ENCODE measurements around the gene RHEBL1.

The RHEBL1 gene, protein sequence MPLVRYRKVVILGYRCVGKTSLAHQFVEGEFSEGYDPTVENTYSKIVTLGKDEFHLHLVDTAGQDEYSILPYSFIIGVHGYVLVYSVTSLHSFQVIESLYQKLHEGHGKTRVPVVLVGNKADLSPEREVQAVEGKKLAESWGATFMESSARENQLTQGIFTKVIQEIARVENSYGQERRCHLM

DNA sequence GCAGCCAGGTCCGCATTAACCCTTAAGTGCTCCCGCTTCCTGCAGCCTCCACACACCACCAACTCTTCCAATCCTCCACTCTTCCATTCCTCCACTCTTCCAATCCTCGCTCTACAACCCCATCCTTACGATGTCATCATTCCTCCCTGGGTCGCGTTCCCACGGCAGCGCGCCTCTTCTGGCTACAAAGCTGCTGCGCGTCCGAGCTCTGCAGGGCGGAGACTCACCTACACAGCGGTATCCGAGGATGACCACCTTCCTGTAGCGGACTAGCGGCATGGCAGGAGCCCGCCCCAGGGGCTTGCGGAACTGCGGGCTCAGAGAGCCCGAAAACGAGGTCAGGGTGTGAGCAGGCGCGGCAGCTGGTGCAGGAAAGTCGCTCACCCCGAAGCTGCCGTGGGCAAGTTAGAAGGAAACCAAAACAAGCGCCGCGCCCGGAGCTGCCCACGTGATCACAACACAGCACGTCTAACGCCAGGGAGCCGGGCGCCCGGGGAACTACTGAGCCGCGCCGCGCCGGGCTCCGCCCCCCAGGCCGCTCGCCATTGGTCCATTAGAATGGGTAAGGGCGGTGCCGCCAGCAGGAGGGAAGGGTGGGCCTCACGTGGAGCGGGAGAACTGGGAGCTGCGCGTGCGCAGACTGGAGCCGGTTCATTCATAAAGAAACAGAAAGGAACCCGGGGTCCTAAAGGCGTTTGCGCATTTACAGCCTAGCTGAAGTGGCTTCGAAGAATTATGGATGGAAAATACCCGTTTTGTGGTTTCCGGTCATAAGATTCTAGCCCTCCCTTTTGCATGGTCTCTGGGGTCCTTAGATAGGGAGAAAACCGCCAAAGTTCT lies at the start of gene RHEBL1:
RHEBL1 (minus strand) TSS at position 473 of the 840 bp plus-strand sequence; CDS start at position 279, 194 bp downstream.
- peak; percentile 96 for DNase-seq (ENCODE audit: low spot score)

- DNase-seq (ENCODE audit: low spot score): no peak
Observed at GRCh38 chr12:49111206-49111605, 41.4 kb upstream of the RHEBL1 start.

- peak; percentile 98 for DNase-seq (ENCODE audit: low spot score)
Observed at GRCh38 chr12:49110464-49111155, 40.8 kb upstream of the RHEBL1 start, which contains the start of gene LMBR1L. TSS of gene LMBR1L (minus strand) at chr12:49110847. CDS start at chr12:49110555, 292 bp downstream.

- DNase-seq (ENCODE audit: low spot score): no peak
Observed at GRCh38 chr12:49109641-49110463, 40.1 kb upstream of the RHEBL1 start.

DNA sequence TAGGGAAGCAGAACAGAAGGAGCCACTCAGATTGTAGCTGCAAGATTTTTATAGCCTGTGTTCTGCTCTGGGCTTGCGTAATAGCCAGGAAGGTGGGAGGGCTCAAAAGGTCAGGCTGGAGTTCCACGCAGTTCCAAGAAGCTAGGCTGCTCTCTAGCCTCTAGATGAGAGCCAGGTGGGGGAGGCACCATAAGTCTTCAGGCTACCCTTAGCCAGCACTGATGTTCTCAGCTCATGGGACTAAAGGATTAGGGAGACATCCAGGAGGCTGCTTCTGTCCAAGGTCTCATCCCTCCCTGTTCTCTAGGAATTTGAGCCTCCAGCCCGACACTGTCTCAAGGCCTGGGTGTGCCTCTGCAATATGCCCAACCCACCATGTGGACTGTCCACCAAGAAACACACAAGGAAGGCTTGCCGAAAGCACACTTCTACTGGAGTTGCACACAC lies 39.2 kb upstream of the RHEBL1 start:
- DNase-seq (ENCODE audit: low spot score): no peak

DNA sequence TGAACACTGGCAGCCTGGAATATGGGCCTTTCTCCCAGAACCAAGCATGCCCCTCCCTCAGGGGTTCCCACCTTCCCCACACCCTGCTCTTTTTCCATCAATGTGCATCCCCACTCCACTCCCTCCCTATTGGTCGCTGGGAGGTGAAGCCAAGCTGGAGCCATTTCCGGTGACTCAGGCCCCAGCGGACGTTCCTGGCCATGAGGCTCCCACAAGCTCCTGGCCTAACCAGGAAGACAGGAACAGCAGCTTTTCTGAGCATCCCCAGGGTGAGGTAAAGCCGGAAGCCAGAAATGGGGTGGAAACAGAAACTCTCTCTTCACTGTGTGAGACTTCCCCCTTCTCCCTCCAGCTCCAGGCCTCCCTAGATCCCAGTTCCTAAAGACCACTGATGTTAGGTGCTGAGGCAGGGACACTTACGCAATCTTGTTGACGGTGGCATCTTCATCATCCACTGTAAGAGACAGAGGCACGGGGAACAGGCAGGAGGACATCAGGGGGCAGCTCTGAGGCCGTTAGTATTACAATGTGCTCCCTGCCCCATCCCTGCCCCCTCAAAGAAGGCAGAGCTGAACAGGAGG lies 35.8 kb upstream of the RHEBL1 start:
- no peak for DNase-seq (ENCODE audit: low spot score)

- DNase-seq (ENCODE audit: low spot score): no peak
Observed at GRCh38 chr12:49104822-49105221, 35.0 kb upstream of the RHEBL1 start.

DNA sequence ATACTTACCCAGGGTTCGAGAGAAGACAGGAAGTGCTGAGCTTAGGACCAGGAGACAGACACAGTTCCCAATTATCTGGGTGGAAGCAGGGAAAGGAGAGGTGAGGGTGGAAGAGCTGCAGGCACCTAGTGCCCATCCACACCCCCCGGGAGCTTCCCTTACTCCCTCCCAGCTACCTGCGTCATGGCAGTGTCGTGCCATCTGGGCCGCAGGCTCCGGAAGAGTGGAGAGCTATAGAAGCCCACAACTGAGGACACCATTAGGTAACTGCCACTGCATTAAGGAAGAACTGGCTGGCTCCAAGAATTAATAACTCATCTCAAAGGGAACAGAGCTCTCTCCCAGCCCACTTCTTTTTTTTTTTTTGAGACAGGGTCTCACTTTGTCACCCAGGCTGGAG lies 30.6 kb upstream of the RHEBL1 start:
- no peak for DNase-seq (ENCODE audit: low spot score)

DNA sequence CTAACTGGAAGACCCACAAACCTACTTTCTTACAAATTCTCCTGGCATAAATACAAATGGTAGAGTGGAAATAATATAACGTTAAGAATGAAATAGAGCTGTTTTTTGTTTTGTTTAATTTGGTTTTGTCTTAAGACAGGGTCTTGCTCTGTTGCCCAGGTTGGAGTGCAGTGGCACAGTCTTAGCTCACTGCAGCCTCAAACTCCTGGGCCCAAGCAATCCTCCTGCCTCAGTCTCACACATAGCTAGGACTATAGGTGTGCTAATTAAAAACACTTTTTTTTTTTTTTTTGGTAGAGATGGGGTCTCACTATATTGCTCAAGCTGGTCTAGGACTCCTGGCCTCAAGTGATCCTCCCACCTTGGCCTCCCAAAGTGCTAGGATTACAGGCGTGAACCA lies 28.9 kb upstream of the RHEBL1 start:
- no peak for DNase-seq (ENCODE audit: low spot score)

GRCh38 chr12:49098035-49098451 lies 28.3 kb upstream of the RHEBL1 start:
- no peak for DNase-seq (ENCODE audit: low spot score)

DNA sequence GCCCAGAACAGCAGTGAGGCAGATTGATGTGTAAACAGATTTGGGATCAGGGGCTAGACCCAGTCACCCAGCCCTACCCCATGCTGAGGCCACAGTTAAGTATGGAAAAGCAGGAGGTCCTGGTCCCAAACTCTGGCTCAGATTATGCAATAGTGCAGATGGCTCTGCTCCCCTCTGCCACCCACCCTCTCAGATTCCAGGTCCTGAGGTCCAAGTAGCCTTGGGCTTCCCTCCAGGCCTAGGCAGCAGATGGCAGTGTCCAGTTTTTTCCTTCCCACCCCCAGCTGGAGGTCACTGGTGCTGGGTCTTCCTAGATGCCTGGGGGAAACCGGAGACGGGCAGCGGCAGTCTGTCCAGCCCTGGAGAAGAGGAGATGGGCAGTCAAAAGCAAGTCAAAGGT lies 27.6 kb upstream of the RHEBL1 start:
- no peak for DNase-seq (ENCODE audit: low spot score)

- no peak for DNase-seq (ENCODE audit: low spot score)
Observed at GRCh38 chr12:49094975-49095365, 25.2 kb upstream of the RHEBL1 start.

GRCh38 chr12:49094160-49094974 lies 24.6 kb upstream of the RHEBL1 start, which contains the start of gene DHH:
TSS of gene DHH (minus strand) at chr12:49094801. CDS start at chr12:49094512, 289 bp downstream.
- DNase-seq (ENCODE audit: low spot score): no peak

DNA sequence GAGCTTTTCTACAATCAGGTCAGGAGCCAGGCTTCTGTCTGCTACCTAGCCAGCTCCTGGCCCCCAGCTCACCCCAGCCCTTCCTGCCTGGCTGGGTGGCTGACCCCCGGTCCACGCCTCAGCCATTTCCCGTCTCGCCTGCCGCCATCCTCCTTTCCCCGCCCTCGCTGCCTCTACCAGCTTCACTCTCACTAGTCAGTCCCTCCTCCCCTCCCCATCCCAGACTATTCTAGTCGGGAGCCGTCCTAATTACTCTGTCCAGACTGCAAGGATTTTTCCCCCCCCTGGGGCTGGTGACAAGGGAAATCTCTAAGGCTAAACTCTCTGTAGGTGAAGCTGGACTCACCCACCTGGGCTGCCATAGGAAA lies 24.0 kb upstream of the RHEBL1 start:
- no peak for DNase-seq (ENCODE audit: low spot score)

DNA sequence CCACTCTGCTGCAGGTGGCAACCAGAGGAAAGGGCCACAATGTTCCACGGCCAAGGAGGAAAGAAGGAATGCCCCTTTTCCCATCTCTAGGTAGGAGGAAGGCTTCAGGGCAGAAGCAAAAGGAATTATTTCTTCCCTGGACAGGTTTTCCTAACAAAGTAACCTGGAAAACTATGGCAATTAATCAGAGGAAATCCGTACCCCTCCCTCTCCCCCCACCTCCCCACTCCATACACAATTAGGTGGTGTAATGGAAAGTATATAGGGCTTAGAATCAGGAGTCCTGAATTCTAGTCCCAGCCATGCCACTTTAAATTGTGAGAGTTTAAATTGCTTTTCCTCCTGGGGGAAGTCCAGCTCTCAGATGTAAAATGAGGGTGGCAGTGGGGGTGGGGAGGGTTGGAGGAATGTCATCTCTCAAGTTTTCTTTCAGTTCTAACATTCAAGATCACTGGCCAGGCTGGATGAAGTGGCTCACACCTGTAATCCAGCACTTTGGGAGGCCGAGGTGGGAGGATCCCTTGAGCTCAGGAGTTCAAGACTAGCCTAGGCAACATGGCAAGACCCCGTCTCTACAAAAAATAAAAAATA lies 23.1 kb upstream of the RHEBL1 start:
- no peak for DNase-seq (ENCODE audit: low spot score)

GRCh38 chr12:49092086-49092815 lies 22.5 kb upstream of the RHEBL1 start:
- DNase-seq (ENCODE audit: low spot score): no peak

DNA sequence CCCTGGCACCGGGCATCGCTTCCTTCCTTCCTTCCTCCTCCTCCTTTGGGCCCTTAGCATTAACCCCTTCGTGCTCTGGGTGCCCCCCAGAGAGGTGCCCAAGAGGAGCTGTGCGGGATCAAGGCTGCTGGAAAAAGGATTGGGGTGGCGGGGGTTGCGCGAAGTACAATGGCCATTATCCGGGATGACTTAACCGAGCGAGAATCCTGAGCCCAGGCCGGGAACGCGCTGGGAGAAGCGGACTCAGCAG lies 22.0 kb upstream of the RHEBL1 start:
- no peak for DNase-seq (ENCODE audit: low spot score)

- DNase-seq (ENCODE audit: low spot score): no peak
Observed at GRCh38 chr12:49091056-49091835, 21.5 kb upstream of the RHEBL1 start.
